Endodermal cell (in vitro differentiated cells): ENCODE results near the gene FGF5. TPM values are rescaled to one million over a fixed set of nuclear protein-coding genes. Genes with fewer than 3 reads are reported as not detected.
A peak's percentile ranks its signal among the peaks of the same experiment; 100 is the strongest.

ENCODE experiments used
- DNase-seq: peaks from one replicate; pipeline ENCODE4 v3.0.0-alpha.2; 2017
- H3K27ac ChIP-seq: 2 replicates; pipeline ENCODE4 v1.5.1; 2013; ENCODE audit warnings: mild to moderate bottlenecking, low read depth, low read length, moderate library complexity
- H3K27me3 ChIP-seq: 2 replicates; pipeline ENCODE4 v1.6.1; 2013; ENCODE audit warnings: mild to moderate bottlenecking, low read length, moderate library complexity; ENCODE audit not compliant: insufficient read depth, control insufficient read depth, poor library complexity, severe bottlenecking
- H3K36me3 ChIP-seq: 2 replicates; pipeline ENCODE4 v1.7.0; 2013; ENCODE audit warnings: mild to moderate bottlenecking, low read length, moderate library complexity; ENCODE audit not compliant: control insufficient read depth, insufficient read depth
- H3K4me1 ChIP-seq: one replicate; pipeline ENCODE4 v1.7.0; 2013; ENCODE audit warnings: low read length; ENCODE audit not compliant: control insufficient read depth, insufficient read depth
- H3K4me3 ChIP-seq: 2 replicates; pipeline ENCODE4 v1.5.1; 2013; ENCODE audit warnings: mild to moderate bottlenecking, low read length, moderate library complexity
- H3K9ac ChIP-seq: 2 replicates; pipeline ENCODE4 v1.6.1; 2013; ENCODE audit warnings: mild to moderate bottlenecking, low read length, moderate library complexity; ENCODE audit not compliant: poor library complexity, severe bottlenecking; ENCODE audit errors: extremely low read depth
- H3K9me3 ChIP-seq: 2 replicates; pipeline ENCODE4 v1.6.1; 2013; ENCODE audit warnings: mild to moderate bottlenecking, low read length, moderate library complexity; ENCODE audit not compliant: control insufficient read depth
- H3K27ac Mint-ChIP-seq: 2 replicates; pipeline ENCODE4 v1.8.0; 2020; ENCODE audit warnings: mixed read lengths
- H3K27me3 Mint-ChIP-seq: 2 replicates; pipeline ENCODE4 v1.8.0; 2021; ENCODE audit warnings: mild to moderate bottlenecking, mixed read lengths; ENCODE audit not compliant: insufficient read depth
- H3K36me3 Mint-ChIP-seq: 2 replicates; pipeline ENCODE4 v1.8.0; 2020; ENCODE audit warnings: low read depth, mixed read lengths
- H3K4me1 Mint-ChIP-seq: 2 replicates; pipeline ENCODE4 v1.8.0; 2020; ENCODE audit warnings: mixed read lengths
- H3K4me3 Mint-ChIP-seq: 2 replicates; pipeline ENCODE4 v1.8.0; 2020; ENCODE audit warnings: mild to moderate bottlenecking, moderate library complexity, mixed read lengths
- H3K9me3 Mint-ChIP-seq: 2 replicates; pipeline ENCODE4 v1.8.0; 2020; ENCODE audit warnings: mild to moderate bottlenecking, mixed read lengths
- WGBS, 2 experiments: methylation state at CpG; one replicate each; pipeline versions ENCODE4 v1.1.5 to v1.1.7; 2013; ENCODE audit warnings: missing lambda C conversion rate in 2 of 2, mixed read lengths in 1 of 2; ENCODE audit not compliant: insufficient coverage in 1 of 2, insufficient read length in 1 of 2; 5-methylcytosine and 5-hydroxymethylcytosine counted together
- total RNA-seq, 2 donors: library from RNA; stranded (reverse); fragmentation: NEBNext Ultra II Directional in 1 of 2; extraction: Animal tissue kit (Norgen Biotek cat#: 25700) in 1 of 2; gene quantifications; 2 replicates in 1 of 2; 3 replicates in 1 of 2; pipeline ENCODE4 v1.2.1, GENCODE V29; 2021
- TF ChIP-seq, protein P1 (sequence below): fragments of 200-600 bp; sonication (generic); conservative IDR thresholded peaks from 2 replicates; pipeline ENCODE4 v1.5.0; 2021; ENCODE audit warnings: antibody characterized with exemption, mild to moderate bottlenecking

Gene FGF5
- total RNA-seq, 2 donors from 2014 or later = 0.49 to 1.6 TPM

DNA sequence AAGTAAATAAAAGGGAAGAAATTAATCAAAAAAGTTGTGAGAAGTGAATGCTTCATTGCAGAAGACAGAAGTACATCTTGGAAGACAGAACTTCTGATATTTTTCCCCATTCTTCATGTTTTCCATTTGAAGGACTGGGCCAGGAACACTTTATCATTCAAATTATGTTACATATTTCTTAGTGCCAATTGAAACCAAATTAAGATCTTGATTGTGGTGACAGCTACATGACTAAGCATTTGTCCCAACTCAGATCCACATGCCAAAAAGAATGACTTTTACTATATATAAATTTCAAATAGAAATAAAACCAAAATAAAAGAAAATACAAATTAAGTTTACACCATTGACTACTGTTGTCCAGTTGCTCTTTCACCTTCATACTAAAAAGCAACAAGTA is 14.0 kb upstream of the FGF5 start:
- H3K27me3 Mint-ChIP-seq = peaks cover 38% of the 10 kb centered on the region
- TF ChIP-seq, protein P1, sequence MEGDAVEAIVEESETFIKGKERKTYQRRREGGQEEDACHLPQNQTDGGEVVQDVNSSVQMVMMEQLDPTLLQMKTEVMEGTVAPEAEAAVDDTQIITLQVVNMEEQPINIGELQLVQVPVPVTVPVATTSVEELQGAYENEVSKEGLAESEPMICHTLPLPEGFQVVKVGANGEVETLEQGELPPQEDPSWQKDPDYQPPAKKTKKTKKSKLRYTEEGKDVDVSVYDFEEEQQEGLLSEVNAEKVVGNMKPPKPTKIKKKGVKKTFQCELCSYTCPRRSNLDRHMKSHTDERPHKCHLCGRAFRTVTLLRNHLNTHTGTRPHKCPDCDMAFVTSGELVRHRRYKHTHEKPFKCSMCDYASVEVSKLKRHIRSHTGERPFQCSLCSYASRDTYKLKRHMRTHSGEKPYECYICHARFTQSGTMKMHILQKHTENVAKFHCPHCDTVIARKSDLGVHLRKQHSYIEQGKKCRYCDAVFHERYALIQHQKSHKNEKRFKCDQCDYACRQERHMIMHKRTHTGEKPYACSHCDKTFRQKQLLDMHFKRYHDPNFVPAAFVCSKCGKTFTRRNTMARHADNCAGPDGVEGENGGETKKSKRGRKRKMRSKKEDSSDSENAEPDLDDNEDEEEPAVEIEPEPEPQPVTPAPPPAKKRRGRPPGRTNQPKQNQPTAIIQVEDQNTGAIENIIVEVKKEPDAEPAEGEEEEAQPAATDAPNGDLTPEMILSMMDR = no peak

DNA sequence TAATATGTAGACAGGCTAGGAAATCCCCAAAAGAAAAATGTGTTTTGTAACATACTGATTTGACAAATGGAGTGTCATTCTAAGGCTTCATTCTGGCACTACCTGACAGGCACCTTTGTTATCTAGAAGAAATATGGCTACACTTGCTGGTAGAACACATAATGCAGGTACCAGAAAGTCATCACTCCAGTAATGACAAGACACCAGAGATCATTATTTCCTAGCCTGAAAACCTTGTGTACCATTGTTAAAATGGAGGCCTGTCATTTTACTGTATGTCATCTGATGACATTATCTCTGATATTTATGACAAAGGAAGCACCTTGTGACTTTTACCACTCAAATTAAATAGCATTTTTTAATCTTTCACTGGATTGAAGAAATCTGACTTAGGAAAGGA is 13.5 kb upstream of the FGF5 start:
- Histone ChIP-seq H3K9ac (no peak overlapping the region), H3K36me3 (no peaks in the 10 kb centered on the region), H3K27me3 (peaks cover 29% of the 10 kb centered on the region), H3K27ac (no peak overlapping the region), H3K9me3 (no peaks in the 10 kb centered on the region), H3K4me1 (no peaks in the 10 kb centered on the region), H3K4me3 (no peak overlapping the region)
- TF ChIP-seq, protein P1 = no peak
- no peaks in the 10 kb centered on the region for H3K36me3 Mint-ChIP-seq
- no peak for DNase-seq
- H3K27me3 Mint-ChIP-seq = peaks cover 43% of the 10 kb centered on the region
- no peak overlapping the region for H3K27ac Mint-ChIP-seq
- H3K4me1 Mint-ChIP-seq = no peaks in the 10 kb centered on the region
- no peak overlapping the region for H3K4me3 Mint-ChIP-seq
- no peaks in the 10 kb centered on the region for H3K9me3 Mint-ChIP-seq

More for the DNA sequence above, 14.0 kb upstream of the FGF5 start:
- no peak for DNase-seq
- Histone ChIP-seq H3K27me3 (peaks cover 24% of the 10 kb centered on the region), H3K9ac (no peak overlapping the region), H3K36me3 (no peaks in the 10 kb centered on the region), H3K4me3 (no peak overlapping the region), H3K9me3 (no peaks in the 10 kb centered on the region), H3K27ac (no peak overlapping the region), H3K4me1 (no peaks in the 10 kb centered on the region)
- Mint-ChIP-seq H3K4me1 (no peaks in the 10 kb centered on the region), H3K36me3 (no peaks in the 10 kb centered on the region), H3K27ac (no peak overlapping the region), H3K4me3 (no peak overlapping the region), H3K9me3 (no peaks in the 10 kb centered on the region)

DNA sequence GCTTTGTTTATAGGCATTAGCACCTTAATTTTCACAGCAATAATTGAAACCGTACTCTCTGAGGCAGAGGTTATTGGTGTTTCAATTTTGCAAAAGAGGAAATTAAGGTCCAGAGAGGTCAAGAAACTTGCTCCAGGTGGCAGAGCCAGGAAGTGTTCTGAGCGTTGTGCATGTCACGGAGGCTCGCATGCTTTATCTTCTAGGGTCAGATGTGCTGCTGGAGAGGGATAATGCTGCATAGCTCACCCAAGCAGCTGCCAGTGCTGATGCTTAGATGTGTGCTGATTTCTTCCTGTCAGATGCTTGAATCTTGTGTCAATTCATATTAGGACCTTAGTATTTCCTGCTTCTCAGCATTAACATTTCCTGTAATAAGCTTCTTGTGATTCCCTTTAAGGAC is 13.0 kb upstream of the FGF5 start:
- Mint-ChIP-seq H3K4me3 (no peak overlapping the region), H3K27ac (no peak overlapping the region), H3K36me3 (no peaks in the 10 kb centered on the region), H3K27me3 (peaks cover 45% of the 10 kb centered on the region), H3K9me3 (no peaks in the 10 kb centered on the region), H3K4me1 (no peaks in the 10 kb centered on the region)
- Histone ChIP-seq H3K9me3 (no peaks in the 10 kb centered on the region), H3K4me3 (no peak overlapping the region), H3K27me3 (peaks cover 35% of the 10 kb centered on the region), H3K36me3 (no peaks in the 10 kb centered on the region), H3K9ac (no peak overlapping the region), H3K4me1 (no peaks in the 10 kb centered on the region), H3K27ac (no peak overlapping the region)
- 85 to 93% methylated on average over 4 of the region's 4 CpGs for WGBS, 2 experiments
- TF ChIP-seq, protein P1 = no peak
- DNase-seq = peak; percentile 41
